ENCODE results near the gene CEP128.

DNA sequence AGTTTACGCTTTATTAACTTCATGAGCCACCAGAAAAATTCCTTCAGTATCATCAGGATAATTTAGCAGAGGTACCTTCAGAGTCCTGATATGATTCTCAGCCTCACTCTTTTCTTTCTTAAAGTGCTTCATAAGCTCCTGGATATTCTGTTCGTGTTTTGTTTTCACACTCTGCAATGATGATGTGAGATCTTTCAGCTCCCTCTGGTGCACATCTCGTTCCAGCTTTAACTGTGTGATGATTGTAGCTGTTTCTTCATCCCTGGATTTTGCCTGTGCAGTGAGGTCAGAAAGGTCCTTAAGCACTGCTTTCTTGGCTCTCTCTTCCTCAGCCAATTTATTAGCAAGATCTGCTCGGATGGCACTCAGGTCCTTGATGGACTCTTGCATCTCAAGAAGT is 156.7 kb downstream of the CEP128 start:
- TF ChIP-seq, protein P1, sequence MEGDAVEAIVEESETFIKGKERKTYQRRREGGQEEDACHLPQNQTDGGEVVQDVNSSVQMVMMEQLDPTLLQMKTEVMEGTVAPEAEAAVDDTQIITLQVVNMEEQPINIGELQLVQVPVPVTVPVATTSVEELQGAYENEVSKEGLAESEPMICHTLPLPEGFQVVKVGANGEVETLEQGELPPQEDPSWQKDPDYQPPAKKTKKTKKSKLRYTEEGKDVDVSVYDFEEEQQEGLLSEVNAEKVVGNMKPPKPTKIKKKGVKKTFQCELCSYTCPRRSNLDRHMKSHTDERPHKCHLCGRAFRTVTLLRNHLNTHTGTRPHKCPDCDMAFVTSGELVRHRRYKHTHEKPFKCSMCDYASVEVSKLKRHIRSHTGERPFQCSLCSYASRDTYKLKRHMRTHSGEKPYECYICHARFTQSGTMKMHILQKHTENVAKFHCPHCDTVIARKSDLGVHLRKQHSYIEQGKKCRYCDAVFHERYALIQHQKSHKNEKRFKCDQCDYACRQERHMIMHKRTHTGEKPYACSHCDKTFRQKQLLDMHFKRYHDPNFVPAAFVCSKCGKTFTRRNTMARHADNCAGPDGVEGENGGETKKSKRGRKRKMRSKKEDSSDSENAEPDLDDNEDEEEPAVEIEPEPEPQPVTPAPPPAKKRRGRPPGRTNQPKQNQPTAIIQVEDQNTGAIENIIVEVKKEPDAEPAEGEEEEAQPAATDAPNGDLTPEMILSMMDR (IDR thresholded peaks at IDR 0.05; ENCODE audit: borderline replicate concordance, extremely low read depth, low read length, poor library complexity, severe bottlenecking) = no peak
- TF ChIP-seq EZH2 (IDR thresholded peaks at IDR 0.05; ENCODE audit: borderline replicate concordance, low read depth, low read length, severe bottlenecking) = no peak

Measured in DND-41 (cell line).